ENCODE data around the gene CRY2. TPM values are rescaled to one million over a fixed set of nuclear protein-coding genes. Genes with fewer than 3 reads are reported as not detected.

The CRY2 gene
- total and polyA plus RNA-seq, 2 experiments from 2014 or later, result 9.5 to 15.4 TPM

- H4K20me1 ChIP-seq (replicated peaks; ENCODE audit: insufficient read depth), result peaks cover 6% of the 10 kb centered on the region; the same call in 1 of the 2 replicates
- peaks cover 42% of the 10 kb centered on the region for H3K36me3 Mint-ChIP-seq (ENCODE audit: low read depth)
- H3K36me3 ChIP-seq (ENCODE audit: insufficient read depth), result no peaks in the 10 kb centered on the region
- no peak overlapping the region for H3K4me3 ChIP-seq
- H3K79me2 ChIP-seq (replicated peaks; ENCODE audit: insufficient read depth), result peaks cover 19% of the 10 kb centered on the region
- H3K27ac Mint-ChIP-seq, result no peak overlapping the region
- no peak overlapping the region for H3K4me2 ChIP-seq
- ATAC-seq (no peak), DNase-seq (ENCODE audit: low spot score) (no peak)
- H3K27me3 Mint-ChIP-seq (ENCODE audit: insufficient read depth, low read depth, poor library complexity), result peaks cover 22% of the 10 kb centered on the region
- no peak overlapping the region for H3K27ac ChIP-seq (ENCODE audit: low read depth)
- no peak for TF ChIP-seq ZNF331 (CRISPR knock-in tag; IDR thresholded peaks at IDR 0.05; ENCODE audit: low read depth)
- TF ChIP-seq EZH2 (IDR thresholded peaks at IDR 0.05; ENCODE audit: low read depth, unreplicated experiment), result no peak
- TF ChIP-seq ZNF462 (CRISPR knock-in tag; IDR thresholded peaks at IDR 0.05), result no peak
- no peak for TF ChIP-seq CTCF (conservative IDR thresholded peaks at IDR 0.05; ENCODE audit: low read depth in 2 of 2)
- TF ChIP-seq REST (IDR thresholded peaks at IDR 0.05; ENCODE audit: unreplicated experiment), result peak; percentile 46
- TF ChIP-seq JUNB (IDR thresholded peaks at IDR 0.05; ENCODE audit: unreplicated experiment), result no peak
- H3K4me1 ChIP-seq (ENCODE audit: insufficient read depth), result peaks cover 26% of the 10 kb centered on the region
- no peaks in the 10 kb centered on the region for H3K9me2 ChIP-seq (ENCODE audit: insufficient read depth)
- no peaks in the 10 kb centered on the region; the same call in 2 of the 3 replicates for H3K9me3 Mint-ChIP-seq
- H2AFZ ChIP-seq, result no peak overlapping the region
- 0 out of 3 replicates have a peak overlapping the region, but pooled peaks have one; percentile 65 for H3K4me3 Mint-ChIP-seq
- H3K4me1 Mint-ChIP-seq, result peaks cover 26% of the 10 kb centered on the region
- peaks cover 9% of the 10 kb centered on the region; the same call in 1 of the 2 replicates for H3K27me3 ChIP-seq (ENCODE audit: insufficient read depth)
- peaks cover 14% of the 10 kb centered on the region for H3F3A ChIP-seq (replicated peaks; ENCODE audit: low read depth)
These were observed 77.7 kb downstream of the CRY2 start for GRCh38 chr11:45924927-45925326.

All from GM23338 (cell line).